Transverse colon (tissue), 4 donors: ENCODE data around the gene RELA. TPM values are rescaled to one million over a fixed set of nuclear protein-coding genes. Genes with fewer than 3 reads are reported as not detected.
"Not testable (repeated sequence)": the region's sequence is repeated elsewhere in the genome, so short reads cannot be mapped to it uniquely, and the experiment has no call there.

Experiments used
- DNase-seq: peaks from one replicate; pipeline ENCODE4 v3.0.0-alpha.2; 2019
- H3K27ac ChIP-seq, 4 donors: fragments of 200-600 bp; sonication (generic); 2 replicates each; pipeline ENCODE4 v1.5.1; 2016 to 2018; ENCODE audit warnings: inconsistent platforms in 4 of 4
- H3K27me3 ChIP-seq: fragments of 200-600 bp; sonication (generic); 2 replicates; pipeline ENCODE4 v1.5.1; 2017; ENCODE audit warnings: inconsistent platforms
- H3K36me3 ChIP-seq, 4 donors: fragments of 200-600 bp; sonication (generic); 2 replicates each; pipeline ENCODE4 v1.5.1; 2017 to 2019; ENCODE audit warnings: inconsistent platforms in 4 of 4
- H3K4me1 ChIP-seq, 4 donors: fragments of 200-600 bp; sonication (generic); 2 replicates each; pipeline ENCODE4 v1.5.1; 2017 to 2020; ENCODE audit warnings: inconsistent platforms in 4 of 4
- H3K4me3 ChIP-seq, 4 donors: fragments of 200-600 bp; sonication (generic); 1 replicate in 1 of 4; 2 replicates in 3 of 4; pipeline versions ENCODE4 v1.5.1 to v1.6.1; 2017 to 2019; ENCODE audit warnings: inconsistent platforms in 4 of 4
- H3K9me3 ChIP-seq, 2 donors: fragments of 200-600 bp; sonication (generic); 2 replicates each; pipeline ENCODE4 v1.5.1; 2017 to 2019; ENCODE audit warnings: inconsistent platforms in 2 of 2
- CTCF ChIP-seq, 5 experiments: fragments of 200-600 bp in 3 of 5; fragments of 450-650 bp in 2 of 5; sonication (generic) in 3 of 5; IDR thresholded peaks; 1 replicate in 2 of 5; 2 replicates in 3 of 5; pipeline ENCODE4 v1.5.1; 2016 to 2017; ENCODE audit warnings: antibody characterized with exemption in 5 of 5, inconsistent platforms in 3 of 5, mild to moderate bottlenecking in 2 of 5, moderate library complexity in 1 of 5
- EP300 ChIP-seq: sonication (generic); formaldehyde crosslinking; IDR thresholded peaks from one replicate; pipeline ENCODE4 v1.6.1; 2017; ENCODE audit warnings: antibody characterized with exemption, low read depth
- POLR2A ChIP-seq: fragments of 450-650 bp; IDR thresholded peaks from one replicate; pipeline ENCODE4 v1.6.1; 2016; ENCODE audit warnings: antibody characterized with exemption, mild to moderate bottlenecking, moderate library complexity
- POLR2AphosphoS5 ChIP-seq, 3 donors: sonication (generic); formaldehyde crosslinking; IDR thresholded peaks; one replicate each; pipeline ENCODE4 v1.6.1; 2016; ENCODE audit warnings: antibody characterized with exemption in 3 of 3
- WGBS, 2 donors: methylation state at CpG; one replicate each; pipeline ENCODE4 v1.1.5; 2018; ENCODE audit warnings: low coverage in 1 of 2; 5-methylcytosine and 5-hydroxymethylcytosine counted together
- in situ Hi-C, 4 donors: fragments of 200-750 bp; cut with MboI; loops; one replicate each; pipeline versions ENCODE4 v1.15.0 to v1.15.1; 2017; ENCODE audit warnings: low sequenced_read_pairs in 3 of 4, low pct_ligation_motif_present in 1 of 4, low pct_unique_long_range_greater_than_20kb in 1 of 4
- intact Hi-C: fragments of 100-400 bp; cut with DNase I; formaldehyde crosslinking; loops from one replicate; pipeline ENCODE4 v1.15.1; 2023; ENCODE audit warnings: low total_unique reads
- total RNA-seq, 4 donors: library from RNA; depleted of rRNA; stranded (reverse); fragments of >200 nt; gene quantifications; one replicate each; pipeline ENCODE4 v1.1.0, GENCODE V29; 2016

The RELA gene
- total RNA-seq, 4 donors from 2014 or later = 45.8 to 95.8 (median 58.4) TPM

- Histone ChIP-seq H3K27me3 (no peaks in the 10 kb centered on the region), H3K4me3 (no peak overlapping the region), H3K4me1 (no peaks in the 10 kb centered on the region), H3K36me3 (no peaks in the 10 kb centered on the region), H3K27ac (no peak overlapping the region), H3K9me3 (no peaks in the 10 kb centered on the region)
- in situ Hi-C loops (no loop called here), intact Hi-C loops (no loop called here)
- DNase-seq = no peak
- TF ChIP-seq CTCF (IDR thresholded peaks at IDR 0.05) (no peak), EP300 (no peak), POLR2A (no peak), POLR2AphosphoS5 (IDR thresholded peaks at IDR 0.05) (no peak)
These were observed 9.6 kb upstream of the RELA start for GRCh38 chr11:65672180-65672860.

- H3K4me1 ChIP-seq = peaks cover 17 to 29% (median 25%) of the 10 kb centered on the region in 4 donors
- intact Hi-C loops = no loop called here
- no peaks in the 10 kb centered on the region for H3K27me3 ChIP-seq
- 1 to 3% methylated on average over 5 to 15 of the region's 15 CpGs for WGBS, 2 donors
- peaks cover 0 to 18% (median 9%) of the 10 kb centered on the region in 4 donors for H3K36me3 ChIP-seq
- H3K27ac ChIP-seq = peak overlapping the region; percentile 96 to 99 (median 98)
- peak overlapping the region; percentile 43 to 92 (median 80) for H3K4me3 ChIP-seq
- H3K9me3 ChIP-seq = no peaks in the 10 kb centered on the region
- peak; percentile 66 for DNase-seq
- TF ChIP-seq EP300 (no peak), CTCF (IDR thresholded peaks at IDR 0.05) (no peak), POLR2A (no peak), POLR2AphosphoS5 (IDR thresholded peaks at IDR 0.05) (peak in 2 of 3 donors; percentile 14 to 23)
- in situ Hi-C loops = no loop called here
These were observed 1.0 kb upstream of the RELA start for GRCh38 chr11:65663639-65664200.

GRCh38 chr11:65662247-65662798 lies 393 bp downstream of the RELA start:
- intact Hi-C loops = no loop called here
- Histone ChIP-seq H3K4me1 (peaks cover 17 to 29% (median 25%) of the 10 kb centered on the region in 4 donors), H3K4me3 (peak overlapping the region; percentile 78 to 99 (median 86)), H3K9me3 (no peaks in the 10 kb centered on the region), H3K36me3 (peaks cover 0 to 32% (median 16%) of the 10 kb centered on the region in 4 donors), H3K27me3 (no peaks in the 10 kb centered on the region), H3K27ac (peak overlapping the region; percentile 96 to 99 (median 98))
- no peak for DNase-seq
- 0% methylated on average over 5 to 29 of the region's 29 CpGs for WGBS, 2 donors
- in situ Hi-C loops = no loop called here
- no peak for TF ChIP-seq CTCF (IDR thresholded peaks at IDR 0.05)
- no peak for TF ChIP-seq EP300
- no peak for TF ChIP-seq POLR2AphosphoS5 (IDR thresholded peaks at IDR 0.05)
- no peak for TF ChIP-seq POLR2A

- peaks cover 0 to 35% (median 17%) of the 10 kb centered on the region in 4 donors for H3K36me3 ChIP-seq
- H3K4me3 ChIP-seq = peak overlapping the region; percentile 78 to 99 (median 86)
- WGBS, 2 donors = 53% methylated on average over 24 of the region's 25 CpGs; no CpG with 5 or more reads in 1 of the 2 donors
- H3K27ac ChIP-seq = peak overlapping the region; percentile 96 to 99 (median 98)
- intact Hi-C loops (no loop called here), in situ Hi-C loops (no loop called here)
- no peaks in the 10 kb centered on the region for H3K9me3 ChIP-seq
- peaks cover 17 to 29% (median 25%) of the 10 kb centered on the region in 4 donors for H3K4me1 ChIP-seq
- DNase-seq = no peak
- H3K27me3 ChIP-seq = no peaks in the 10 kb centered on the region
- TF ChIP-seq CTCF (IDR thresholded peaks at IDR 0.05) = no peak
- no peak for TF ChIP-seq POLR2A
- no peak for TF ChIP-seq EP300
- TF ChIP-seq POLR2AphosphoS5 (IDR thresholded peaks at IDR 0.05) = no peak
These were observed 993 bp downstream of the RELA start for GRCh38 chr11:65661599-65662246.

GRCh38 chr11:65660908-65661307 lies 1.8 kb downstream of the RELA start:
- H3K36me3 ChIP-seq = peaks cover 0 to 42% (median 19%) of the 10 kb centered on the region in 4 donors
- DNase-seq, H3K4me3 ChIP-seq, H3K27me3 ChIP-seq, intact Hi-C loops, H3K9me3 ChIP-seq, in situ Hi-C loops: not testable (repeated sequence)
- WGBS, 2 donors = 96 to 100% methylated on average over 2 to 9 of the region's 9 CpGs
- H3K27ac ChIP-seq = peak overlapping the region in 3 of 4 donors; percentile 96 to 99 (median 98)
- peaks cover 17 to 29% (median 25%) of the 10 kb centered on the region in 4 donors for H3K4me1 ChIP-seq
